Measurements from ENCODE around the gene TBC1D16. TPM values are rescaled to one million over a fixed set of nuclear protein-coding genes. Genes with fewer than 3 reads are reported as not detected.
A peak's percentile ranks its signal among the peaks of the same experiment; 100 is the strongest.
"Not testable (repeated sequence)": the region's sequence is repeated elsewhere in the genome, so short reads cannot be mapped to it uniquely, and the experiment has no call there.

TBC1D16 gene
- total RNA-seq, 1 donor, result 37.8 TPM

DNA sequence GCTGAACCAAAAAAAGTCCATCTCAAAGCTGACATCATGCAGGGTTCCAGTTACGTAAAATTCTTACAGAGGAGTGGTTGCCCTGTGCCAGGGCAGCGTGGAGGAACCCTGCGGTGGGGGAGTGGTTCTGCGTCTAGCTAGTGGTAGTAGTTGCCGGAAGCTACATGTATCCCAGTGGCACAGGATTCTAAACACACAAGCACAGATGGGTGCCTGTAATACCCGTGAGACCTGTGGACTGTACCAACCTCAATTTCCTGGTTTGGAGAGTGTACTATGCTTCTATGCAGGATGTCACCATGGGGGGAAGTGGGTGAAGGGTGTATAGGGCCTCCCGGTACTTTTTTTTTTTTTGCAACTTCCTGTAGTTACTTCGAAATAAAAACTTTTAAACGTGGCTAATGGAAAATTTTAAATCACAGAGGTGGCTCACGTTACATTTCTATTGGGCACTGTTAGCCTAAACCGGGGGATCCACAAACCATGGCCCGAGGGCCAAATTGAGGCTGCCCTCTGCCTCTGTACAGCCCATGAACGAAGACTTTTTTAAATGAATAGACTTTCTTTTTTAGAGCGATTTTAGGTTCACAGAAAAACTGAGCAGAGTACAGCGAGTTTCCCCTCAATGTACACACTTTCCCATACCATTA, 38.5 kb downstream of the TBC1D16 start:
- no peak overlapping the region for H3K4me3 ChIP-seq (ENCODE audit: low read depth, low read length)
- TF ChIP-seq CTCF (IDR thresholded peaks at IDR 0.05; ENCODE audit: insufficient read depth, low read length), result no peak
- DNase-seq (ENCODE audit: low read depth), result no peak

- no peak for DNase-seq (ENCODE audit: low read depth)
- H3K4me3 ChIP-seq (ENCODE audit: low read depth, low read length), result no peak overlapping the region
- TF ChIP-seq CTCF (IDR thresholded peaks at IDR 0.05; ENCODE audit: insufficient read depth, low read length), result no peak
These were observed 39.4 kb downstream of the TBC1D16 start for GRCh38 chr17:79996291-79996690.

DNA sequence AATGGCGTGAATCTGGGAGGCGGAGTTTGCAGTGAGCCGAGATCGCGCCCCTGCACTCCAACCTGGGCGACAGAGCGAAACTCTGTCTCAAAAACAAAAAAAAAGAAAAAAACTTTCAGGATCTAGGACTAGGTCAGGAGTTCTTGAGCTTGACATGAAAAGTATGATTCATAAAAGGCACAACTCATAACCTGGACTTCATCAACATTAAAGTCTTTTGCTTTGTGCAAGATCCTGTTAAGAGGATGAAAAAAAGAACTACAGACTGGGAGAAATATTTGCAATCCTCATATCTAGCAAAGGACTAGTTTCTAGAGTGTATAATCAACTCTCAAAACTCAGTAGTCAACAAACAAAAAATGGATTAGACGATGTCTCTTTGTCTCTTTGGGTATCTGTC, 40.0 kb downstream of the TBC1D16 start:
- peak; percentile 17 for DNase-seq (ENCODE audit: low read depth)
- no peak overlapping the region for H3K4me3 ChIP-seq (ENCODE audit: low read depth, low read length)
- TF ChIP-seq CTCF (IDR thresholded peaks at IDR 0.05; ENCODE audit: insufficient read depth, low read length), result no peak

GRCh38 chr17:79994602-79995001, 41.1 kb downstream of the TBC1D16 start:
- no peak for TF ChIP-seq CTCF (IDR thresholded peaks at IDR 0.05; ENCODE audit: insufficient read depth, low read length)
- H3K4me3 ChIP-seq (ENCODE audit: low read depth, low read length), result no peak overlapping the region
- no peak for DNase-seq (ENCODE audit: low read depth)

GRCh38 chr17:79994228-79994569, 41.5 kb downstream of the TBC1D16 start:
- not testable (repeated sequence) for DNase-seq (ENCODE audit: low read depth); H3K4me3 ChIP-seq (ENCODE audit: low read depth, low read length)

DNA sequence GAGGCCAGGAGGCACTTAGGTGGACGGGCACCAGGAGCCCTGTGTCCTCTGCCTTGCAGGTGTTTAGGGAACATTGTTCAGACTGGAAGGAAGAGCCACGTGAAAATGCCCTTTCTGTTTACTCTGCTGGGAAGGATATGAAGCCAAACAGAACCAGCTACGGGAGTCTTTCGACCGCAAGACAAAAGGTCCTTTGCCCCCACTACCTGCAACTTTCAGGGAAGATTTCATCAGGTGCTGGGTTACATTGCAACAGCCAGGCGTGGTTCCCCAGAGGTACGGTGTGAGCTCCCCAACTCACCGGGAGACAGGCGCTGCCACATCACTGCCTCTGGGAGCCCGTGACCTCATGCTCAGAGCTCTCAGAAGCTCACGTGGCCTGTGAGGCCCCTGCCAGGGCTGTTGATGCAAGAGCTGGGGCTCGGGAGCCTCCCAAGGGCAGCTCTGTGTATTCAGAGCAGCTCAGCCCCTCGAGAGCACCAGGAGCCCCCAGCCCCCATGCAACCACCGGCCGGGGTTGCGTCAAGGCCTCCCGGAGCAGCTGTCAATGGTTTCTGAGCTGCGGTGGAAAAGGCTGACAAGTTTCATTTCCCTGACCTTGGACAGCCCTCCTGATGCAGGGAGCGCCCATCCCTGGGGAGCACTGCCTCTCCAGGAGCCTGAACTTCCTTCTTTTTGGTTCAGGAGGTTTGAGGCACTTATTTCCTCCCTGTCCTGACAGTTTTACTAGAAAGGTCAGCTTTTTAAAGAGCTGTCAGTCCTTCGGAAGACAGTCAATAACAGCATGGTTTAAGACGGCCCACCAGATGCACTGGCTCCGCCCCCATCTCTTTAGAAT, 42.1 kb downstream of the TBC1D16 start:
- peak; percentile 92 for DNase-seq (ENCODE audit: low read depth)
- TF ChIP-seq CTCF (IDR thresholded peaks at IDR 0.05; ENCODE audit: insufficient read depth, low read length), result no peak
- peak overlapping the region; percentile 25 for H3K4me3 ChIP-seq (ENCODE audit: low read depth, low read length)

DNA sequence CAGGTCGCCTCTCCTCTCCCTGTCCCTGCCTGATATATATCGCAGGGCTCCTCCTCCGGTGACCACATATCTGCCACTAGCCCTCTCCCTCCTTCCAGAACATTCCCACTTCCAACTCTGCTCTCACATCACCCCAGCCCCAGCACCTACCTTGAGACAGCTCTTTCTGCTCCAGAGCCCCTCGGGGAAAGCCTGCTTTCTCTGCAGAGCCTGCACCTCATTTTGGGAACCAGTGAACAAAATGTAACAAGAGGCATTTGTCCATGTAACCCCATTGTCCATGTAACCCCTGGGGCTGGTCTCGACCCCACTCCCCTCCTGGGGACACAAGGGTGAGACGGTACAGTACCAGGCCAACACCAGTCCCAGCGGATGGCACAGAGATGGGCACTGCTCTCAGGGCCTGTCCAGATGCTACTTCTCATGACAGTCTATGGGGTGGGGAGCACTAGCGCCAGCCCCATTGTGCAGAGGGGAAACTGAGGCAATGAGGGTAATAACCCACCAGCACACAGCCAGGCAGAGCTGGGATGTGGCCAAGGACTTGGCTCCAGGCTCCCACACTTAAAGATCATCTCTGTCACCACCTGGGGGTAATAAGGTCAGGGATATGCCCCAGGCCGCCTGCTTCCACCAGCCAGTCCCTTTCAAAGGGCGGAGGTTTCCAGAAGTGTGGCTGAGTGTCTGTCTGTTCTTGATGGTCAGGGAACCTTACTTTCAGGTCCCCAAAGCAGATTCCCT, 42.9 kb downstream of the TBC1D16 start:
- H3K4me3 ChIP-seq (ENCODE audit: low read depth, low read length), result peak overlapping the region; percentile 25
- no peak for TF ChIP-seq CTCF (IDR thresholded peaks at IDR 0.05; ENCODE audit: insufficient read depth, low read length)
- no peak for DNase-seq (ENCODE audit: low read depth)

Data from fibroblast of the aortic adventitia (primary cell).